Lung (tissue), 12 donors: ENCODE results near the gene CDX1. TPM values are rescaled to one million over a fixed set of nuclear protein-coding genes. Genes with fewer than 3 reads are reported as not detected.

Experiments used
- ATAC-seq: fragments of 200-7000 bp; cut with Tn5 transposase; one replicate; pipeline ENCODE4 v1.9.1; 2020; ENCODE audit warnings: moderate number of reproducible peaks; ENCODE audit not compliant: insufficient read depth, low FRiP score
- DNase-seq, 3 donors: peaks; one replicate each; pipeline ENCODE4 v3.0.0-alpha.2; 2013 to 2017
- H3K27ac ChIP-seq, 2 donors: one replicate each; pipeline ENCODE4 v1.5.1; 2013; ENCODE audit warnings: mild to moderate bottlenecking in 2 of 2, moderate library complexity in 2 of 2, control low read depth in 1 of 2, inconsistent platforms in 1 of 2, low read depth in 1 of 2, low read length in 1 of 2
- H3K27me3 ChIP-seq, 3 donors: one replicate each; pipeline ENCODE4 v1.5.1; 2013; ENCODE audit warnings: low read length in 2 of 3; ENCODE audit not compliant: control insufficient read depth in 3 of 3, insufficient read depth in 3 of 3
- H3K36me3 ChIP-seq, 4 donors: one replicate each; pipeline ENCODE4 v1.5.1; 2013; ENCODE audit warnings: low read length in 4 of 4, mild to moderate bottlenecking in 1 of 4, moderate library complexity in 1 of 4; ENCODE audit not compliant: control insufficient read depth in 4 of 4, insufficient read depth in 4 of 4
- H3K4me1 ChIP-seq, 5 donors: one replicate each; pipeline ENCODE4 v1.5.1; 2013; ENCODE audit warnings: low read length in 5 of 5, mild to moderate bottlenecking in 2 of 5, moderate library complexity in 1 of 5; ENCODE audit not compliant: control insufficient read depth in 5 of 5, insufficient read depth in 5 of 5
- H3K4me3 ChIP-seq: one replicate; pipeline ENCODE4 v1.5.1; 2013; ENCODE audit warnings: mild to moderate bottlenecking, control low read depth, moderate library complexity
- H3K9ac ChIP-seq, 2 donors: one replicate each; pipeline ENCODE4 v1.5.1; 2013; ENCODE audit warnings: low read length in 2 of 2, control low read depth in 1 of 2; ENCODE audit not compliant: insufficient read depth in 1 of 2
- H3K9me3 ChIP-seq, 4 donors: one replicate each; pipeline ENCODE4 v1.5.1; 2013; ENCODE audit warnings: low read length in 3 of 4, mild to moderate bottlenecking in 1 of 4, moderate library complexity in 1 of 4; ENCODE audit not compliant: control insufficient read depth in 4 of 4, insufficient read depth in 3 of 4
- CTCF ChIP-seq: IDR thresholded peaks from 2 replicates; pipeline ENCODE4 v1.5.1; 2012; ENCODE audit warnings: mild to moderate bottlenecking; ENCODE audit errors: control extremely low read depth, extremely low read depth
- WGBS, 2 donors: extraction: QIAGEN DNeasy Blood & Tissue Kit; methylation state at CpG; one replicate each; pipeline ENCODE4 v1.1.7; 2013; 5-methylcytosine and 5-hydroxymethylcytosine counted together
- polyA plus RNA-seq, 2 donors: library from polyadenylated mRNA; stranded (reverse); fragments of 200-250 nt; gene quantifications; one replicate each; pipeline ENCODE4 v1.2.1, GENCODE V29; 2013
- total RNA-seq, 2 donors: library from RNA; depleted of rRNA in 1 of 2; stranded (reverse); fragments of >200 nt in 1 of 2; gene quantifications; one replicate each; pipeline ENCODE4 v1.2.1, GENCODE V29; 2014 to 2021
- donor health status: control.
- donor health status: control.
- donor health status: Bipolar disorder and iron deficiency.
- donor health status: healthy.
- donor health status: DM: yes; HTN: yes; CAD: no.

The CDX1 gene
- total and polyA plus RNA-seq, 4 donors: 0.09 to 0.43 (median 0.26) TPM

- no peak overlapping the region for H3K4me3 ChIP-seq
- no peak for TF ChIP-seq CTCF
- H3K27ac ChIP-seq: no peak overlapping the region
- 87 to 92% methylated on average over 10 of the region's 10 CpGs for WGBS, 2 donors
- no peak for ATAC-seq
- H3K9ac ChIP-seq: no peak overlapping the region
- peaks cover 0 to 7% (median 0%) of the 10 kb centered on the region in 5 donors for H3K4me1 ChIP-seq
- no peak for DNase-seq
- H3K9me3 ChIP-seq: no peaks in the 10 kb centered on the region
- no peaks in the 10 kb centered on the region for H3K27me3 ChIP-seq
- peaks cover 0 to 69% (median 33%) of the 10 kb centered on the region in 4 donors for H3K36me3 ChIP-seq
Observed at GRCh38 chr5:150126199-150126920, 40.2 kb upstream of the CDX1 start.

- H3K27ac ChIP-seq: no peak overlapping the region
- WGBS, 2 donors: 80 to 98% methylated on average over 6 of the region's 6 CpGs
Observed at GRCh38 chr5:150126921-150127265, 39.7 kb upstream of the CDX1 start.

GRCh38 chr5:150129454-150129812, 37.1 kb upstream of the CDX1 start:
- WGBS, 2 donors: 74 to 85% methylated on average over 8 of the region's 8 CpGs
- Histone ChIP-seq H3K36me3 (peaks cover 0 to 60% (median 29%) of the 10 kb centered on the region in 4 donors), H3K4me1 (peaks cover 0 to 12% (median 0%) of the 10 kb centered on the region in 5 donors), H3K9ac (no peak overlapping the region), H3K27me3 (no peaks in the 10 kb centered on the region), H3K9me3 (no peaks in the 10 kb centered on the region), H3K27ac (no peak overlapping the region), H3K4me3 (no peak overlapping the region)
- no peak for TF ChIP-seq CTCF
- ATAC-seq: no peak
- DNase-seq: no peak

More at GRCh38 chr5:150126921-150127265, 39.7 kb upstream of the CDX1 start:
- Histone ChIP-seq H3K27me3 (no peaks in the 10 kb centered on the region), H3K9ac (no peak overlapping the region), H3K4me3 (no peak overlapping the region), H3K4me1 (peaks cover 0 to 7% (median 0%) of the 10 kb centered on the region in 5 donors), H3K9me3 (no peaks in the 10 kb centered on the region), H3K36me3 (peaks cover 0 to 66% (median 32%) of the 10 kb centered on the region in 4 donors)
- no peak for TF ChIP-seq CTCF
- DNase-seq (no peak), ATAC-seq (no peak)
